G401 (cell line): ENCODE measurements around the gene EIF3A. TPM values are rescaled to one million over a fixed set of nuclear protein-coding genes. Genes with fewer than 3 reads are reported as not detected.

ENCODE experiments used
- total RNA-seq: library from RNA; depleted of rRNA; stranded (reverse); fragments of >200 nt; shearing (Covaris generic); gene quantifications from 2 replicates; pipeline ENCODE4 v1.2.3, GENCODE V29; 2014; rRNA removed

EIF3A gene
- total RNA-seq, 1 experiment from 2014 or later, result 60.2 TPM

Other genes starting within 250 kb of the EIF3A start
- 1.2 and 1.6 TPM in 2 replicates for gene NANOS1, start 51.1 kb downstream of the EIF3A start, total RNA-seq
- 33.3 and 36.4 TPM in 2 replicates for gene DENND10, start 23.3 kb upstream of the EIF3A start, total RNA-seq
- gene SFXN4, start 84.9 kb upstream of the EIF3A start, total RNA-seq, result 33.3 and 49.4 TPM in 2 replicates
- gene PRDX3, start 98.0 kb upstream of the EIF3A start, total RNA-seq, result 402 and 417 TPM in 2 replicates
- 5.0 and 5.8 TPM in 2 replicates for gene GRK5, start 126.8 kb upstream of the EIF3A start, total RNA-seq